ENCODE results near the gene MARCHF2.
"Not testable (repeated sequence)": the region's sequence is repeated elsewhere in the genome, so short reads cannot be mapped to it uniquely, and the experiment has no call there.

Gene MARCHF2

GRCh38 chr19:8387688-8388611 lies 25.2 kb upstream of the MARCHF2 start:
- no peak for DNase-seq

GRCh38 chr19:8388612-8388958 lies 24.5 kb upstream of the MARCHF2 start:
- DNase-seq, result no peak

GRCh38 chr19:8389891-8390616 lies 23.1 kb upstream of the MARCHF2 start, which contains the start of gene RAB11B:
Gene RAB11B (plus strand): TSS chr19:8390360. CDS start chr19:8390417, 57 bp downstream.
- DNase-seq, result peak; percentile 99 to 100

- peak; percentile 90 to 96 for DNase-seq
Observed at GRCh38 chr19:8390617-8390981, 22.5 kb upstream of the MARCHF2 start.

GRCh38 chr19:8391198-8392016 lies 21.7 kb upstream of the MARCHF2 start:
- no peak for DNase-seq

GRCh38 chr19:8392017-8392591 lies 21.0 kb upstream of the MARCHF2 start:
- DNase-seq, result no peak

GRCh38 chr19:8393192-8393870 lies 19.8 kb upstream of the MARCHF2 start:
- DNase-seq, result no peak

DNA sequence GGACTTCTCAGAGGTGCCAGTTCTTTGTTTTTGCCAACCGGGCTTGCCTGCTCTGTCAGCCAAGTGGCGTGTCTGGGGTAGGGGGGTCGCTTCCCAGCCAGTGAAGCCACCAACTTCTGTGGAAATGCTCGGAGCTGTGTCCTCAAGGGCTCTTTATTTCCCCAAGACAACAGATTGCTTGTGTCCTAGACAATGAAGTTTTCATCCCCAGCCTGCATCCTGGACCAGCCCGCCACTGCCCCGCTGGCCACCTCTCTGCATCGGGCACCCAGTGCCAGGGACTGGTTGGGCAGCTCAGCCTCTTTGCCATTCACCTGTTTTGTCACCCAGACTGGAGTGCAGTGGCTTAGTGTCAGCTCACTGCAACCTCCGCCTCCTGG lies 19.2 kb upstream of the MARCHF2 start:
- no peak for DNase-seq

- no peak for DNase-seq
Observed at GRCh38 chr19:8395621-8396082, 17.5 kb upstream of the MARCHF2 start.

GRCh38 chr19:8396185-8396562 lies 16.9 kb upstream of the MARCHF2 start:
- no peak for DNase-seq

DNA sequence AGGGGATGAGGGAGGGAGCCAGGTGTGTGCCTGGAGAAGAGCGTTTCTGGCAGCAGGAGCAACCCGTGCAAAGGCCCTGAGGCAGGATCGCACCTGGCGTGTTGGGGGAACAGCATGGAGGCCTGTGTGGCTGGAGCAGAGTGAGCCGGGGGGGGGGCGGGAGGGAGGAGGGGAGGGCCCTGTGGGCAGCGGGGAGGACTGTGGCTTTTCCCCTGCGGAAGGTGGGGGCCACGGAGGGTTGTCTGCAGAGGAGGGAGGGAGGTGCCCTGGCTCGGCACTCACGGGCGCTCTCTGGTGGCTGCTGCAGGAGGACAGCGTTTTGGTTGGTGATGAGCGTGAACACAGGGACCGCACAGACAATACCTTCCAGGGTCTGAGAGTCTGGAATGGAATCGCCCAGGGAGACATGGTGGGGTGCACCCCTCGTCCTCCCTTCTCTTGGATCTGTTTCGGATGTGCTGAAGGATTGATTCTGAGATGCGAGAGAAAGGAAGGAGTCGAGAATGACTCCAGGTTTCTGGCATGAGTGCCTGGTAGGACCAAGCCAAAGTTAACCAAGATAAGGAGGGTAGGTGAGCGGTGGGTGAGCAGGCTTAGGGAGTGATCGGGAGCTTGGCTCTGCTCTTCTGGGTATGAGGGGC lies 16.4 kb upstream of the MARCHF2 start:
- peak in 1 of 2 experiments; percentile 20 for DNase-seq

DNA sequence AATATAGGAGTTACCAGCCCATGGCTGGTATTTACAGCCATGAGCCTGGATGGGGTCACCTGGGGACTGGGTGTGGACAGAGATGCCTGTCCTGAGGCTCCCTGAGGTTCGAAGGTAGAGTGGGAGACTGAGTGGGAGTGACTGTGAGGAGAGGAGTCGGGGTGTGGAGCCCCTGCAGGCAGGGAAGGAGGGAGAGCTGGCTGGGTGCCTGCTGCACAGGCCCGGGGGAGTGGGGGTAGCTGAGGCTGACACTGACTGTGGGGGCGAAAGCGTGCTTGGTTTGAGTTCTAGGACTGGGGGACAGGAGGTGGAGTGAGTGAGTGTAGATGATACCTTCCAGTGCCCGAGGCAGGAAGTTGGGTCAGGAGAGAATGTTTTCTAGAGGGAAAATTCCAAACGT lies 15.8 kb upstream of the MARCHF2 start:
- no peak for DNase-seq

DNA sequence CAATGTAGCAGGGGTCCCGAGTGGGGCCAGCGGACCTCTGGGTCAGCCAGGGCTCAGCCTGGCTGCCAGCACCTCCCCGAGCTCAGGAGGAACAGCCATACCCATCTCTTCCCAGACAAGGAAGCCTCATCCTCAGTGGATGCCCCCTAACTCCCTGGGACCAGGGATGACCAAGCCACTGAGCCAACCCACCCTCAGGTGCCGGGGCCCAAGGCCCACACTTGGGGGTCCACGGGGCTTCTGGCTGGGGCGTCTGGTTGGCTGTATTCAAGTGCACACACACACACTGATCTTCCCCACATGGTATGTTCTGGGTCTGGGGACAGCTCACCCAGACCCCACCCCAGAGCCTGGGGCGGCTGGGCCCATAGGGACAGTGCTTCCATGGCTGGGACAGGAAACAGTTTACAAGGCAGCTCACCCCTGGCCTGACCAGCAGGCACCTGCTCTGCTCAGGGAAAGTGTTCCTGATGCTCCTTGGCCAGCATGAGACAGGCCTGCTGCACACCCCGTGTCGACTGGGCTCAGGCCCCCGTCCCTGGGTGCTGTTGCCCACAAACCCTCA lies 15.3 kb upstream of the MARCHF2 start:
- no peak for DNase-seq

- no peak for DNase-seq
Observed at GRCh38 chr19:8398311-8398771, 14.8 kb upstream of the MARCHF2 start.

DNA sequence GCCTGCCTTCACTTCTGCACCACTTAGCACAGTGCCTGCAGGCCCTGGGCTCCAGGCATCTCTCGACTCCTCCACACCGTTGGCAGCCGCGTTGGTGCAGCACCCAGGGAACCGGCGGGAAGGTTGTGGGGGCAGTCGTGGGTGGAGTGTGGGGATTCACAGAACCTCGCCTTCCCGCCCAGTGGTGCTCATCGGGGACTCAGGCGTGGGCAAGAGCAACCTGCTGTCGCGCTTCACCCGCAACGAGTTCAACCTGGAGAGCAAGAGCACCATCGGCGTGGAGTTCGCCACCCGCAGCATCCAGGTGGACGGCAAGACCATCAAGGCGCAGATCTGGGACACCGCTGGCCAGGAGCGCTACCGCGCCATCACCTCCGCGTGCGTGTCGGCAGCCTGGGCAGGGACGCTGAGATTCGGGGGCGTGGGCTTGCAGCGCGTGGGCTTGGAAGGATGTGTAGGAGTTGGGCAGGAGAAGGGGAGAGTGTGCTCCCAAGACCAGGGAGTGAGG lies 13.4 kb upstream of the MARCHF2 start:
- DNase-seq, result no peak

DNA sequence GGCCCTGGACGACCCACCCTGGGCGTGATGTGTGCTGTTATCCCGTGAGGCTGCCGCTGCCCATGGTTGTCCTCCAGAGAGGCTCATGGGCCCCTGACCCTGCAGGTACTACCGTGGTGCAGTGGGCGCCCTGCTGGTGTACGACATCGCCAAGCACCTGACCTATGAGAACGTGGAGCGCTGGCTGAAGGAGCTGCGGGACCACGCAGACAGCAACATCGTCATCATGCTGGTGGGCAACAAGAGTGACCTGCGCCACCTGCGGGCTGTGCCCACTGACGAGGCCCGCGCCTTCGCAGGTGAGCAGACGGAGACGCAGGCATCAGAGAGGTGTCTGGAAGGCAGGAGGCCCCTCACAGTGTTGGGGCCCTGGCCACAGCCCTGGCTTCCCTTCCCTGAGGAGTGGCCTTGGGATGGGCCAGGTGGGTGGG lies 11.1 kb upstream of the MARCHF2 start:
- no peak for DNase-seq

DNA sequence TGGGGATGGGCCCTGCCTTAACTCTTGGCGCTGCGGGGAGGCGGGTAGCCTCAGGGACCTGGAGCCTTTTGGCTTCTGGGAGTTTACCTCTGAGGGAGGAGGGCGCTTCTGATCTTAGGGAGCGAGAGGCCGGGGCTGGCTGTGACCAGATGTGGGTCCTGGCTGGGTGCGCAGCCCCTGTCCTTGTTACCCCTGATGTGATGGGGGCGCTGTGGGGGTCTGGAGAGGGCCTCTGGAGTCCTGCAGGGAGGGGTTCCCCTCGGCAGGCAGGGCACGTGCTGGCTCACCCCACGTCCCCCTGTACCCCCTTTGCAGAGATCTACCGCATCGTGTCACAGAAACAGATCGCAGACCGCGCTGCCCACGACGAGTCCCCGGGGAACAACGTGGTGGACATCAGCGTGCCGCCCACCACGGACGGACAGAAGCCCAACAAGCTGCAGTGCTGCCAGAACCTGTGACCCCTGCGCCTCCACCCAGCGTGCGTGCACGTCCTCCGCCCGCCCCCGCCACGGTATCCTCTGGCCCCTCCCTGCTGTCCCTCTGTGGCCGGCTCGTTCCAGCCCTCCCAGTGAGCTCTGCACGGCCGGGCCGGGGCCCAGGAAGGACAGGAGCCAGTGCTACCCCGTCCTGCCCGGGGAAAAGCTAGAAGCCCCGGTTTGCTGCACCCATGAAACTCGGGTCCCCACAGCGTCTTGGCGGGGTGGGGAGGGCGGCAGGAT lies 9.8 kb upstream of the MARCHF2 start:
- no peak for DNase-seq

DNA sequence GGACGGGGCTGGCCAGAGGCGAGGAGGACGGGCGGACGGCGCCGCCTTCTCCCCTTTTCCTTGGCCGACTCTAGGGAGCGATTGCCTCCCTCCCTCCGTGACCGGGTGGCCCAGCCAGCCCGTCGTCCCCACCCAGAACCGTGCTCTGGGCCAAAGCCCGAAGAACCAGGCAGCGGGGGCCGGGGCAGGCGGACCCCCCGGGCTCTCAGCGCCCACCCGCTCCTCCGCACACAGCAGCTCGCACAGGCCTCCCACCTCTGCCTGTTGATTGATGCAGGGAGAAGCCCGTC lies 9.3 kb upstream of the MARCHF2 start:
- no peak for DNase-seq

DNA sequence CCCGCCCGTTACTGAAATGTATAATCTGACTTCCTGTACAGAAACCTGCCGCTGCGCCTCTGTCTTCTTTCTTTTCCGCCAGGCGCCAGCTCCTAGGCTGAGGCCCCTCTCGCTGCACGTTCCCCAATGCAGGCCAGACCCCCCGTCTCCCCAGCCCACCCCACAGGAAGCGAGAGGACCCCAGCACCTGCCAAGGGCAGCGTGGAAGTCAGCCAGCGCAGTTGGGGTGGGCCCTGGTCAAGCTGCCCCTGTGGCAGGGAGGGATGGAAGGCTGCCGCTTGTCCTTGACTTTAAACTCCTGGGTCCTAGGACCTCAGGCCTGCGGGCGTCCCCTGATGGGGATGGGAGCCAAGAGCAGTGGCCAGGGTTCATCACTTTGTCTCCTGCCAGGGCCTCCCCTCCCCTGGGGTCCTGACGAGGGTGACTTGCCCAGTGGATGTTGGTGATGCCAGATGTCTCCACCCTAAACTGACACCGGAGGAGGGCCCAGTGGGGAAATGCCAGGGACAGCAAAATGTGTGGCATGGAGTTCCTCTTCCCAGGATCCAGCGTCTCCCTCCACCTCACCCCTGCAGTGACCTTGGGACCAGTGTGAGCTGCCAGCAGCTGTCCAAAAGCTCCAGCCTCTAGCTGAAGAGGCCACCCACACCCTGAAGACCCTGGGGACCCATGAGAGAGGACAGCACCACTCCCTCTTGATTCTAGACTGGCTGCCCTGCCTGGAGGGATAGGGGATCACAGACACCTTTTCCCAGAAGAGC lies 8.5 kb upstream of the MARCHF2 start:
- no peak for DNase-seq

DNA sequence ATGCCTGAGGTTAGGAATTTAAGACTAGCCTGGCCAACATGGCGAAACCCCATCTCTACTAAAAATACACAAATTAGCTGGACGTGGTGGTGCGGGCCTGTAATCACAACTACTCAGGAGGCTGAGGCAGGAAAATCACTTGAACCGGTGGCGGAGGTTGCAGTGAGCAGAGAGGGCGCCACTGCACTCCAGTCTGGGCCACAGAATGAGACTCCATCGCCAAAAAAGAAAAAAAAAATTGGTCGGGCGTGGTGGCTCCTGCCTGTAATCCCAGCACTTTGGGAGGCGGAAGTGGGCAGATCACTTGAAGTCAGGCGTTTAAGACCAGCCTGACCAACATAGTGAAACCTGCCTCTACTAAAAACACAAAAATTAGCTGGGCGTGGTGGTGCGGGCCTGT lies 2.4 kb upstream of the MARCHF2 start:
- not testable (repeated sequence) for DNase-seq

Measured in NCI-H446 (cell line).